ENCODE results near the gene IRF4. TPM values are rescaled to one million over a fixed set of nuclear protein-coding genes. Genes with fewer than 3 reads are reported as not detected.

Gene IRF4
- total RNA-seq, 4 donors from 2014 or later, result 3.5 to 5.8 (median 4.1) TPM

DNA sequence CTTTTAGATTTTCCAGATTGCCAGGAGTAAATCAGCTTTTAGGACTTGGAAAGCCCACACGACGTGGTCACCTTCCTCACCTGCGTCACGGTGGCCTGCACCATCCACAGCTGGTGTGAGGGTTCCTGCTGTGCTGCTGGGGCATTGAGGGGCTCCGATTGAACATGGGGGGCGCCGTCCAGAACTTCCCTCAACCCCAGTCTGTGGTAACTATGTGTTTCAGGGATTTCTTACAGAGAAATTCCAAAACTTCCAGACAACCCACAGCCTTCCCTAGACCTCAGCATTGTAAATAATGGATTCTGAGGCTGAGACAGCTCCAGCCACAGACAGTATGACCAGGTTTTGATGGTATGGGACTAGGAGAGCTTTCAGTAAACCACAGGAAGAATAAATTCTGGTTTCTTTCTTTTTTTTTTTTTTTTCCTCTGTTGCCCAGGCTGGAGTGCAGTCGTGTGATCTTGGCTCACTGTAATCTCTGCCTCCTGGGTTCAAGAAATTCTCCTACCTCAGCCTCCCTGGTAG, 46.7 kb upstream of the IRF4 start:
- ATAC-seq (ENCODE audit: low FRiP score), result no peak
- no peak for DNase-seq (ENCODE audit: low spot score)

DNA sequence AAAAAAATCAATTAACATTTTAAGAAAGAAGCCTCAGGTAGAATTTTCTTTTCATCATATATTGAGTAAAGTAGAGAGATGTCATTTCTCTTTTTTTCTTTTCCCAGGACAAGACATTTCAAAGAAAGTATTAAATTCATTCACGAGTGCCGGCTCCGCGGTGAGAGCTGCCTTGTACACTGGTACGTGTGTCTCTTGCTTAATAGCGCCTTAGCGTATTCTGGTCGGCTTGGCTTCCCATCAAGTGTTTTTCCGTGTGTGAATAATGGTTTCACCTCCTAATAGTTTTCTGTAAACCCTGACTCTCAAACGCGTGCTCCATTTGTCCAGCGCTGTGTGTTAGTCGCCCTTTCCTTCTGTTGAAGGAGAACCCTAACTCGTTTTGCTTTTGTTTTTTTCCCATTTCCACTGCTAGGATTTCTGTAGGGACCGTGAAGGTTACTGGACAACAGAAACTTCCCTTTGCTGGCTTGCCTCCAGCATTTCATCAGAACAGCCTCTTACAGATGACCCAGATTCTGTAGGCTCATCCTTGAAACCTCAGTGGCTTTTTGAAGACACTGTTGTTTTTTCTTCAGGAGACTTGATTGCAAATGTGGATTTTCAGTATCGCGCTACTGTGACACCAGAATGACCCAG, 45.7 kb upstream of the IRF4 start:
- TF ChIP-seq, protein P1, sequence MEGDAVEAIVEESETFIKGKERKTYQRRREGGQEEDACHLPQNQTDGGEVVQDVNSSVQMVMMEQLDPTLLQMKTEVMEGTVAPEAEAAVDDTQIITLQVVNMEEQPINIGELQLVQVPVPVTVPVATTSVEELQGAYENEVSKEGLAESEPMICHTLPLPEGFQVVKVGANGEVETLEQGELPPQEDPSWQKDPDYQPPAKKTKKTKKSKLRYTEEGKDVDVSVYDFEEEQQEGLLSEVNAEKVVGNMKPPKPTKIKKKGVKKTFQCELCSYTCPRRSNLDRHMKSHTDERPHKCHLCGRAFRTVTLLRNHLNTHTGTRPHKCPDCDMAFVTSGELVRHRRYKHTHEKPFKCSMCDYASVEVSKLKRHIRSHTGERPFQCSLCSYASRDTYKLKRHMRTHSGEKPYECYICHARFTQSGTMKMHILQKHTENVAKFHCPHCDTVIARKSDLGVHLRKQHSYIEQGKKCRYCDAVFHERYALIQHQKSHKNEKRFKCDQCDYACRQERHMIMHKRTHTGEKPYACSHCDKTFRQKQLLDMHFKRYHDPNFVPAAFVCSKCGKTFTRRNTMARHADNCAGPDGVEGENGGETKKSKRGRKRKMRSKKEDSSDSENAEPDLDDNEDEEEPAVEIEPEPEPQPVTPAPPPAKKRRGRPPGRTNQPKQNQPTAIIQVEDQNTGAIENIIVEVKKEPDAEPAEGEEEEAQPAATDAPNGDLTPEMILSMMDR (IDR thresholded peaks at IDR 0.05), result no peak
- no peak for DNase-seq (ENCODE audit: low spot score)

More for the DNA sequence above, 46.7 kb upstream of the IRF4 start:
- TF ChIP-seq, protein P1 (IDR thresholded peaks at IDR 0.05), result no peak

DNA sequence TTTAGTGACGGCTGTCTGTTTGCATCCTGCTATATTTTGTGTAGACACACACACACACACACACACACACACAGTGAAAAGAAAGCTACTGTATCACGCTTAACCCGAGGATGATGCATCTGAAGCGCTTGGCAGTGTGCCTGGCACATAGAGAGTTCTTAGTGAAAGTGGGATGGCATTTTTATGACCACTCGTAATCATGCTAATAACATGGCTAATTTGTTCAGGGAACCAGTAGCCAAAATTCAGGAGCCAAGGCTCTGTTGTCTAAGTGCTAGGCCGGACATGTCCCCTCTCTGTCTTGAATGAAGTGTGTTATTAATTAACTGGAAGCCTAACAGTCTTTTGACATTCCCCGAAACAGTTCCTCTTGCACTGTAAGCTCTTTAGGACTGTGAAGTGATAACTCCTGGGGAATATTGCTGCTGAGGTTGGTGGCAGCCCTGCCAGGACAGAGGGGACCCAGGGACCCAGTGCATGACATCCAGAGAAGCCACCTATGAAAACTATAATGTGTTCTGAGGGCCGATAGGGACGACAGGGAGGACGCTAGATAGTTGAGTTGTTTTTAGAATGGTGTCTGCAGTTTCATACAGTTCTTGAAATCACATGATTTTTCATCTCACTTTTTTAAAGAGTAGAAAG, 45.0 kb upstream of the IRF4 start:
- TF ChIP-seq, protein P1 (IDR thresholded peaks at IDR 0.05), result no peak
- DNase-seq (ENCODE audit: low spot score) (no peak), ATAC-seq (ENCODE audit: low FRiP score) (no peak)

More for the DNA sequence above, 45.7 kb upstream of the IRF4 start:
- no peak for ATAC-seq (ENCODE audit: low FRiP score)

DNA sequence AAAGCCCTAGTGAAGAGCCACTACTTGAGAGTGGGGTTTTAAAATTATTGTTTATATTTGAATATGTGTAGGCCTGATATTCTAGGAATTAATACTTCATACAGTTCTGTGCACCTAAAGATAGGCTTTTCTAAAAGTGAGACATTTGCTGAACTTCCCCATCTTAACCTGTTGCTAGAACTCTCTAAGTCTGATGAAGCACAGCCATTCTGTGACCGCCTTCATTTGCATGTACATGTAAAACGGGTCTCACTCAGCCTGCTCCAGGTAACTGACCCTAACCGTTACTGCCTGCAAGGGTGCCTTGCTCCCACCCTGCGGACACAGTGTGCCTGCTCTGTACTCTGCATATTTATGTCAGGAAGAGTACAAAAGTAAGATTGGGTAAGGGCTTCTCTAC, 44.3 kb upstream of the IRF4 start:
- TF ChIP-seq, protein P1 (IDR thresholded peaks at IDR 0.05), result no peak
- ATAC-seq (ENCODE audit: low FRiP score), result no peak
- no peak for DNase-seq (ENCODE audit: low spot score)

DNA sequence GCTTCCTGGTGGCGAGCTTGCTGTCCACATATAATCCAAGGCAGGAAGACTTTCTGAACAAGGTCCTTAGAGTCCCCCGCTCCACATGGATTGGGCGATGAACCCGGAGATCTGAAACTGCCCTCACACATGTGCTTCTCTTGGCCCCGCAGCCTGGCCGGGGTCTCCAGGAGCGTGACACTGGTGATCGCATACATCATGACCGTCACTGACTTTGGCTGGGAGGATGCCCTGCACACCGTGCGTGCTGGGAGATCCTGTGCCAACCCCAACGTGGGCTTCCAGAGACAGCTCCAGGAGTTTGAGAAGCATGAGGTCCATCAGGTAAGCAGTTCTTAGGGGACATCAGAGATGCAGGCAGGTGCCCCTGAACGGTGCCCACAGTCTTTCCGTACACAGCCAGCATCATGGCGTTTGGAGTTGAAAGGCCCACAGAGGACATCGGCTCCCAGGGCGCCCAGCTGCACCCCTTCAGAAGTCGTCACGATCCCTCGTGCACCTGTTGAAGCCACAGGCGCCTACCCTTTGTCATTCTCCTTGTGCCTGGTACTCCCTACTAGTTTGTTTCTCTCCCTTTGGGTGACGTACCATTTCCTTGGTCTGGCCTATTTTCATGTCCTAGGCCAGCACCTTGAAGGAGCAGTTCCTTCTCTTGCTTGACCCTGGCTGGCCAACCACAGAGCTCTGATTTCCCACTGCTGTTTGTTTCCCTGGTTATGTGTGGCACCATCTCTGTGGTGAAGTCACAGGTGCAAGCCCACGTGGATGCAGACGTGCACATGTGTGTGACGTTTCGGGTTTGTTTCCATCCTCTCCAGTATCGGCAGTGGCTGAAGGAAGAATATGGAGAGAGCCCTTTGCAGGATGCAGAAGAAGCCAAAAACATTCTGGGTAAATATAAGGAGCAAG, 43.3 kb upstream of the IRF4 start:
- ATAC-seq (ENCODE audit: low FRiP score), result no peak
- TF ChIP-seq, protein P1 (IDR thresholded peaks at IDR 0.05), result no peak
- no peak for DNase-seq (ENCODE audit: low spot score)

DNA sequence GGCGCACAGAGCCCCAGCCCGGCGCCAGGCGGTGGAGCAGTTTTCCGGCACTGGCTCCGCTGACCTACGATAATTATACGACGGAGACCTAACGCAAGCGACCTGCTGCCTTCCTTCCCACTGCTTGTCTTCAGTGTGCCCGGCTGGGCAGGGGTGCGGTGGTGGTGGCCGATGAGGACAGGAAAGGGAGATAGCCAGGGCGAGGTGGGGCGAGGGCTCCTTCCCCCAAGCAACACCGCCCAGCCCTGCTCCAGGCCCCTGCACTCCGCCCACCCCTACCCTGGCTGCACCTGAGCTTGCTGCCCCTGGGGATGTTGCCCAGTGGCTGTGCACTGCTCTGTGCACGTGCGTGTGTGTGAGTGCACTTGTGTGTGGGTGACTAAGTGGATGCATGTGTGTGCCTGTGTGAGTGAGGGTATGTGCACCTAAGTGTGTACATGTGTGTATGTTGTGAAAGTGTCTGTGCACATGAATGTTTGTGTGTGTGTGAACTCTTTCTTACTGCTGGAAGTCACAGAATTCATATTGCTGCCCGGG, 42.6 kb upstream of the IRF4 start:
- DNase-seq (ENCODE audit: low spot score) (no peak), ATAC-seq (ENCODE audit: low FRiP score) (no peak)
- TF ChIP-seq, protein P1 (IDR thresholded peaks at IDR 0.05), result no peak

Data from omental fat pad (tissue), 4 donors.